GM12872 (cell line): ENCODE results near the gene MGME1.

Experiments used
- CTCF ChIP-seq: IDR thresholded peaks from 3 replicates; pipeline ENCODE4 v1.5.1; 2011; ENCODE audit warnings: low read depth, mild to moderate bottlenecking, low read length, moderate library complexity; ENCODE audit not compliant: insufficient read depth

MGME1 gene

GRCh38 chr20:18020931-18021330 is 52.1 kb downstream of the MGME1 start:
- TF ChIP-seq CTCF = no peak

GRCh38 chr20:18024606-18025127 is 55.8 kb downstream of the MGME1 start:
- no peak for TF ChIP-seq CTCF

- no peak for TF ChIP-seq CTCF
Observed at GRCh38 chr20:18030020-18030419, 61.2 kb downstream of the MGME1 start.

- no peak for TF ChIP-seq CTCF
Observed at GRCh38 chr20:18031050-18031449, 62.2 kb downstream of the MGME1 start.

- TF ChIP-seq CTCF = no peak
Observed at GRCh38 chr20:18031888-18032509, 63.2 kb downstream of the MGME1 start.

- no peak for TF ChIP-seq CTCF
Observed at GRCh38 chr20:18032977-18033892, 64.4 kb downstream of the MGME1 start.

- TF ChIP-seq CTCF = no peak
Observed at GRCh38 chr20:18034039-18034438, 65.2 kb downstream of the MGME1 start.
